ENCODE data around the gene AARSD1.

Gene AARSD1

GRCh38 chr17:42991471-42991870, 27.2 kb upstream of the AARSD1 start:
- no peak overlapping the region for H3K4me3 ChIP-seq (ENCODE audit: low read depth, low read length)
- no peak for TF ChIP-seq CTCF (IDR thresholded peaks at IDR 0.05; ENCODE audit: low read depth, low read length, missing control alignments)
- no peak for DNase-seq (ENCODE audit: low read depth)
- in situ Hi-C loops (cut with HindIII; ENCODE audit: low sequenced_read_pairs) = no loop called here

GRCh38 chr17:42989726-42990652, 25.7 kb upstream of the AARSD1 start:
- in situ Hi-C loops (cut with HindIII; ENCODE audit: low sequenced_read_pairs) = no loop called here
- no peak for TF ChIP-seq CTCF (IDR thresholded peaks at IDR 0.05; ENCODE audit: low read depth, low read length, missing control alignments)
- DNase-seq (ENCODE audit: low read depth) = no peak
- H3K4me3 ChIP-seq (ENCODE audit: low read depth, low read length) = no peak overlapping the region

DNA sequence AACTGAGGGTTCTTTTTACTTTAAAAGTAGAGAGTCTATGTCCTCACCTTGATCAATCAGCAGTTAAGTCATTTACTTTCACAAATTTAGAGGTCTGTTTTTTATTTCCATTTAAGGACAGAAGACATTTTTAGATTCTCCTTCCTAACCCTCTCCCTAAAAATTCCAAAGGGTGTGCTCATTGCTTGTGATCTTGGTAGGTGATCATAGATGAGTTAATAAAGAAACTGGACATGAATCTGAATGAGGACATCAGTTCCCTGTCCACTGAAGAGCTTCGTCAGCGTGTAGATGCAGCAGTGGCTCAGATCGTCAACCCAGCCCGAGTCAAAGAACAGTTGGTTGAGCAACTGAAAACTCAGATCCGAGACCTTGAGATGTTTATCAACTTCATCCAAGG, 24.9 kb upstream of the AARSD1 start:
- in situ Hi-C loops (cut with HindIII; ENCODE audit: low sequenced_read_pairs) = no loop called here
- H3K4me3 ChIP-seq (ENCODE audit: low read depth, low read length) = no peak overlapping the region
- DNase-seq (ENCODE audit: low read depth) = no peak
- no peak for TF ChIP-seq CTCF (IDR thresholded peaks at IDR 0.05; ENCODE audit: low read depth, low read length, missing control alignments)

- TF ChIP-seq CTCF (IDR thresholded peaks at IDR 0.05; ENCODE audit: low read depth, low read length, missing control alignments) = no peak
- H3K4me3 ChIP-seq (ENCODE audit: low read depth, low read length) = no peak overlapping the region
- in situ Hi-C loops (cut with HindIII; ENCODE audit: low sequenced_read_pairs) = no loop called here
- DNase-seq (ENCODE audit: low read depth) = no peak
Observed at GRCh38 chr17:42985225-42985624, 21.0 kb upstream of the AARSD1 start.

DNA sequence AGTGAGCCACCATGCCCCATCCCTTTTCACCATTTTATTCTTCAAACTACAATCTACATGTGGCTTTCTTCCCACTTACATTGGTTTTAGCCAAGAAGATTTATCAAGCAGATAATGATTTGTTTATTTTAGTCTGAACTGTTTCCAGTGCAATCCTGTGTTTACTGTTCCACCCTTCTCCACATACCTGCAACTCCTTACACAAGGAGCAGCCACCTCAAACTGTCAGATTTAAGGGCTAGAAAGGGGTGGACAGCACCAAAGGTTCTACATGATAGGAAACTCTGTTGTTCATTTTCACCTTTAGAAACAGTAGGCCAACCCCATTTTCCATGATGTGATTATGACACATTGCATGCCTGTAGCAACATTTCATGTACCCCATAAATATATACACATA, 18.0 kb upstream of the AARSD1 start:
- TF ChIP-seq CTCF (IDR thresholded peaks at IDR 0.05; ENCODE audit: low read depth, low read length, missing control alignments) = no peak
- no peak overlapping the region for H3K4me3 ChIP-seq (ENCODE audit: low read depth, low read length)
- in situ Hi-C loops (cut with HindIII; ENCODE audit: low sequenced_read_pairs) = no loop called here
- DNase-seq (ENCODE audit: low read depth) = no peak

- in situ Hi-C loops (cut with HindIII; ENCODE audit: low sequenced_read_pairs) = no loop called here
- no peak for TF ChIP-seq CTCF (IDR thresholded peaks at IDR 0.05; ENCODE audit: low read depth, low read length, missing control alignments)
- no peak for DNase-seq (ENCODE audit: low read depth)
- peak overlapping the region; percentile 65 for H3K4me3 ChIP-seq (ENCODE audit: low read depth, low read length)
Observed at GRCh38 chr17:42980766-42981397, 16.6 kb upstream of the AARSD1 start.
